Glomerular endothelial cell (primary cell): Measurements from ENCODE around the gene NSUN5. TPM values are rescaled to one million over a fixed set of nuclear protein-coding genes. Genes with fewer than 3 reads are reported as not detected.
"Not testable (repeated sequence)": the region's sequence is repeated elsewhere in the genome, so short reads cannot be mapped to it uniquely, and the experiment has no call there.

Experiments
- DNase-seq: peaks from one replicate; pipeline ENCODE4 v3.0.0-alpha.2; 2011; ENCODE audit warnings: low read depth, low spot score; ENCODE audit errors: extremely low read depth
- total RNA-seq: library from RNA; depleted of rRNA; stranded (reverse); fragments of >200 nt; gene quantifications from 2 replicates; pipeline ENCODE4 v1.2.3, GENCODE V29; 2015

NSUN5 gene
- total RNA-seq, 1 donor from 2014 or later: 8.9 TPM

GRCh38 chr7:73327449-73327848 is 18.8 kb upstream of the NSUN5 start:
- not testable (repeated sequence) for DNase-seq

GRCh38 chr7:73325424-73325823 is 16.8 kb upstream of the NSUN5 start:
- DNase-seq: not testable (repeated sequence)

GRCh38 chr7:73324081-73324845 is 15.6 kb upstream of the NSUN5 start:
- DNase-seq: not testable (repeated sequence)

- DNase-seq: not testable (repeated sequence)
Observed at GRCh38 chr7:73323434-73324080, 14.9 kb upstream of the NSUN5 start.

- not testable (repeated sequence) for DNase-seq
Observed at GRCh38 chr7:73320009-73320408, 11.4 kb upstream of the NSUN5 start.

- not testable (repeated sequence) for DNase-seq
Observed at GRCh38 chr7:73319541-73319940, 10.9 kb upstream of the NSUN5 start.

GRCh38 chr7:73318656-73319204 is 10.1 kb upstream of the NSUN5 start:
- not testable (repeated sequence) for DNase-seq

GRCh38 chr7:73316521-73316920 is 7.9 kb upstream of the NSUN5 start:
- no peak for DNase-seq

- no peak for DNase-seq
Observed at GRCh38 chr7:73314271-73314670, 5.6 kb upstream of the NSUN5 start.

- DNase-seq: no peak
Observed at GRCh38 chr7:73313521-73313906, 4.9 kb upstream of the NSUN5 start.

- no peak for DNase-seq
Observed at GRCh38 chr7:73312831-73313520, 4.3 kb upstream of the NSUN5 start.

- not testable (repeated sequence) for DNase-seq
Observed at GRCh38 chr7:73311421-73311820, 2.8 kb upstream of the NSUN5 start.

GRCh38 chr7:73308074-73308664 is 457 bp downstream of the NSUN5 start:
- DNase-seq: no peak

- DNase-seq: no peak
Observed at GRCh38 chr7:73307436-73307835, 1.2 kb downstream of the NSUN5 start.

- not testable (repeated sequence) for DNase-seq
Observed at GRCh38 chr7:73304612-73305387, 3.8 kb downstream of the NSUN5 start.

- DNase-seq: no peak
Observed at GRCh38 chr7:73304071-73304470, 4.6 kb downstream of the NSUN5 start.

- DNase-seq: no peak
Observed at GRCh38 chr7:73303546-73303945, 5.1 kb downstream of the NSUN5 start.

GRCh38 chr7:73302846-73303245 is 5.8 kb downstream of the NSUN5 start:
- not testable (repeated sequence) for DNase-seq

GRCh38 chr7:73301108-73301507 is 7.5 kb downstream of the NSUN5 start:
- DNase-seq: not testable (repeated sequence)

GRCh38 chr7:73299812-73300211 is 8.8 kb downstream of the NSUN5 start:
- not testable (repeated sequence) for DNase-seq
